Activated CD8-positive, alpha-beta memory T cell treated with anti-CD3 and anti-CD28 coated beads for 48 hours (primary cell): ENCODE data around the gene TXK.
"Not testable (repeated sequence)": the region's sequence is repeated elsewhere in the genome, so short reads cannot be mapped to it uniquely, and the experiment has no call there.

Experiments
- DNase-seq, 3 experiments: peaks; one replicate each; pipeline ENCODE4 v3.0.0-alpha.2; 2020; ENCODE audit warnings: low read depth in 2 of 3, low spot score in 2 of 3

The TXK gene

GRCh38 chr4:48134081-48134480 is at the start of gene TXK:
Gene TXK (minus strand): TSS chr4:48134250. CDS start chr4:48134170, 80 bp downstream.
- no peak for DNase-seq

- no peak for DNase-seq
These were observed 46.2 kb upstream of the TXK start for GRCh38 chr4:48180234-48180633.

- no peak for DNase-seq
These were observed 44.9 kb upstream of the TXK start for GRCh38 chr4:48178931-48179330.

- DNase-seq, result no peak
These were observed 41.8 kb upstream of the TXK start for GRCh38 chr4:48175806-48176205.

- DNase-seq, result no peak
These were observed 41.3 kb upstream of the TXK start for GRCh38 chr4:48175328-48175727.

- no peak for DNase-seq
These were observed 39.3 kb upstream of the TXK start for GRCh38 chr4:48173056-48173991.

- no peak for DNase-seq
These were observed 38.6 kb upstream of the TXK start for GRCh38 chr4:48172651-48173050.

- DNase-seq, result no peak
These were observed 35.6 kb upstream of the TXK start for GRCh38 chr4:48169636-48170035.

- DNase-seq, result no peak
These were observed 33.7 kb upstream of the TXK start for GRCh38 chr4:48167538-48168263.

GRCh38 chr4:48164561-48164960 is 30.5 kb upstream of the TXK start:
- not testable (repeated sequence) for DNase-seq

GRCh38 chr4:48163746-48164145 is 29.7 kb upstream of the TXK start:
- no peak for DNase-seq

GRCh38 chr4:48162162-48162561 is 28.1 kb upstream of the TXK start:
- DNase-seq, result no peak

GRCh38 chr4:48157271-48157670 is 23.2 kb upstream of the TXK start:
- DNase-seq, result no peak

GRCh38 chr4:48156423-48156822 is 22.4 kb upstream of the TXK start:
- DNase-seq, result no peak

GRCh38 chr4:48153791-48154550 is 19.9 kb upstream of the TXK start:
- no peak for DNase-seq

GRCh38 chr4:48152259-48152658 is 18.2 kb upstream of the TXK start:
- no peak for DNase-seq

GRCh38 chr4:48149827-48150370 is 15.8 kb upstream of the TXK start:
- DNase-seq, result no peak

GRCh38 chr4:48147621-48148020 is 13.6 kb upstream of the TXK start:
- no peak for DNase-seq

GRCh38 chr4:48141048-48141447 is 7.0 kb upstream of the TXK start:
- no peak for DNase-seq

- no peak for DNase-seq
These were observed 5.6 kb upstream of the TXK start for GRCh38 chr4:48139691-48140090.

- DNase-seq, result no peak
These were observed 4.9 kb upstream of the TXK start for GRCh38 chr4:48138936-48139335.
